ENCODE results near the gene TBX4.
"Not testable (repeated sequence)": the region's sequence is repeated elsewhere in the genome, so short reads cannot be mapped to it uniquely, and the experiment has no call there.

Gene TBX4

GRCh38 chr17:61413661-61414126, 38.5 kb upstream of the TBX4 start:
- no peak for DNase-seq

DNA sequence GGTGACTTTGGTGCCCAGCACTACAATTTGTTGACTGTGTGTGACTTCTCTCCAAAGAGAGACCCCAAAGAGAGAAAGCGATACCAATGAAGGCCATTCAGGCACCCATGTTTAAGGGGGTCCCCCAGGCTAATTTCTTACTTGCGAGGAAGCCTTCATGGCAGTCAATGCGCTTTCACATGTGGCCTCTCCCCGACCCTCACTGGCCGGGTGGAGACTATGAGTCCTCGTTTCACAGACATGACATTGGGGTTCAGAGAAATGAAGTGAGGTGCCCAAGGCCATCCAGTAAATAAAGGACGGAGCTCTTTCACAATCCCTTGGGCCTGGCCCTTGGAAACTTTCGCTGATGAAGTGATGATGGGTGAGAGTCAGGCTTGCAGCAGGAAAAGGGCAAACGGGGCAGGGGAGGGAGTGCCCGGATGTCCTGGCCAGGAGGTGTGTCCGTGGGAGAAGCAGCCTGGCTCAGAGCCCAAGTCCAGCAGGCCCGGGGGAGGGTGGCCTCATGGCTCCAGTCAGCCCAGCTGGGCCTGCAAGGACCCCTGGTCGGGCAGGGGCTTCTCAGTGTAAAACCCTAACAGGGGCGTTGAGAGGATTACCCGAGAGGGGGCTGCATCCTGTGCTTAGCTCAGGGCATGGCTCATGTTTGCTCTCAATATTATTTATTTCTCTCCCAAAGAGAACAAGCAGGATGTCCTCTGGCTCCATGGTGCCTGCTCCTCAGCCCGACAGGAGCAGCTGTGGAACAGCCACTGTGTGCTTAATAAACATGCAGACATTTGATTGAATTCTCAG, 37.9 kb upstream of the TBX4 start:
- no peak for DNase-seq

GRCh38 chr17:61414936-61415251, 37.3 kb upstream of the TBX4 start:
- DNase-seq: no peak

- DNase-seq: no peak
Measured at GRCh38 chr17:61415374-61416210, 36.6 kb upstream of the TBX4 start.

- DNase-seq: no peak
Measured at GRCh38 chr17:61416211-61416539, 36.0 kb upstream of the TBX4 start.

- peak; percentile 78 for DNase-seq
Measured at GRCh38 chr17:61416540-61417363, 35.5 kb upstream of the TBX4 start.

- DNase-seq: no peak
Measured at GRCh38 chr17:61418449-61418848, 33.8 kb upstream of the TBX4 start.

DNA sequence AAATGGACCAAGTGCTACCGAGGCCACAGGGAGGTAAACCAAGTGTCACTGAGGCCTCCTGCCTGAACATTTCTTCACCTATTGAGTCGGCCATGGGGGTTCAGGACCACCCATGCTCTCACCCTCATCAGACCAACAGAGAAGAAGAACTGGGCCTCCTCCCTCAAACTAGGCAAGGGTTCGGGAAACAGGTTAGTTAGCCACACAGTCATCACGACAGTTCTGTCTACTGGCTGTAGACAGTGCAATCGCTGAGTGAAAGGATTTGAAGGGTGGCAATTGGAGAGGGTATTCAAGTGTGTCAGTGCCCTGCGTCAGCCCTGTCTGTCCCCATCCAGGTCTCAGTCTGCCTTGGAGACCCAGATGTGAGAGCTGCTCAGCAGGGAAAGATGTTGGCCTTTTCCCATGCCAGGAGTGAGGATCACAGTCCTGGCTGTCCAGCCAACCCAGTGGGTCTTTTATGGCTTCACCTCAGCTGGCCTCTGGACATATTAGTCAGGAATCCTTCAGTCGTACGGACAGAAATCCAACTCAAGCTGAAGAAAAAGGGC, 32.7 kb upstream of the TBX4 start:
- no peak for DNase-seq

DNA sequence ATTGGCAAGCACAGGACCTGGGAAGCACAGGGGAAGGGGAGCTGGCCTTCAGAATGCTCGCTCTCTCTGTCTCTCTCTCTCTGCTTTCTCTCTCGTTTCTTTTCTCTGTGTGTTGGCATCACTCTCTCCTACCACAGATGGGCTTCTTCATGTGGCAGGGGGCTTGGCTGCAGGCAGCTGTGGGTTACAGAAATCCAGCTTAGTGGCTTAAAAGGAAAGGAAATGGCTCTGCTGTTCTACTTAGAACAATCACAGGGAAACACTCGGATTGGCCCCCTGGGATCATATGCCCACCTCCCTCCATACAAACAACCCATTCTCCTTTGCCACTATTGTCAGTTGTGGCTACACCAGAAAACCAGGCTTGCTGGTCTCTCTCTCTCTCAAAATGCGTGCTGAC, 32.2 kb upstream of the TBX4 start:
- DNase-seq: no peak

- no peak for DNase-seq
Measured at GRCh38 chr17:61420745-61421398, 31.4 kb upstream of the TBX4 start.

GRCh38 chr17:61421460-61421859, 30.8 kb upstream of the TBX4 start:
- no peak for DNase-seq

DNA sequence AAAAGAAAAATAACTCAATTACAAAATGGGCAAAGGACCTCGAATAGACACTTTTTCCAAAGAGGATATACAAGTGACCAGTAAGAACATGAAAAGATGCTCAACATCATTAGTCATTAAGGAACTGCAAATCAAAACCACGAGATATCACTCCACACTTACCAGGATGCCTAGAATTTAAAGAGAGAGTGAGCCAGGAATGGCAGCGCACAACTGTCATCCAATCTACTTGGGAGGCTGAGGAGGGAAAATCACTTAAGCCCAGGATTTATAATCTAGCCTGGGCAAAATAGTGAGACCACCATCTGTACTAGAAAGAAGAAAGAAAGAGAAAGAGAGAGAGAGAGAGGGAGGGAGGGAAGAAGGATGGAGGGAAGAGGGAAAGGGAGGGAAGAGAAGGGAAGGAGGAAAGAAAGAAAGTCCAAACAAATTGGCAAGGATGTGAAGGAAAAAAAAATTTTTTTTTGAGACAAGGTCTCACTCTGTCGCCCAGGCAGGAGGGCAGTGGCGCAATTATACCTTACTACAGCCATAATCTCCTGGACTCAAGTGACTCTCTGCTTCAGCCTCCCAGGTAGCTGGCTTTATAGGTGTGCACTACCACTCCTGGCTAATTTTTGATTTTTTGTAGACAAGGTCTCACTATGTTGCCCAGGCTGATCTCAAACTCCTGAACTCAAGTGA, 30.0 kb upstream of the TBX4 start:
- DNase-seq: no peak

DNA sequence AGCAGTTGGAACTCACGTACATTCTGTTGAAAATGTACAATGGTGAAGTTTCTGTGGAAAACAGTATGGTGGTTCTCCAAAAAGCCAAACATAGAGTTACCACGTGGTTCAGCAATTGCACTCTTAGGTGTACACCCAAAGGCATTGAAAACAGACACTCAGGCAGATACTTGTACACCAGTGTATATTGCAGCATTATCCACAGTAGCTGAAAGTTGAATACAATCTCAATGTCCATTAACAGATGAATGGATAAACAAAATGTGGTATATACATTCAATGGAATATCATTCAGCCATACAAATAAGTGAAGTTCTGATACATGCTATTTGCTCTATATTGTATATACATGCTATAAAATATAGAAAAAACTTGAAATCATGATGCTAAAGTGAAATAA, 29.4 kb upstream of the TBX4 start:
- no peak for DNase-seq

DNA sequence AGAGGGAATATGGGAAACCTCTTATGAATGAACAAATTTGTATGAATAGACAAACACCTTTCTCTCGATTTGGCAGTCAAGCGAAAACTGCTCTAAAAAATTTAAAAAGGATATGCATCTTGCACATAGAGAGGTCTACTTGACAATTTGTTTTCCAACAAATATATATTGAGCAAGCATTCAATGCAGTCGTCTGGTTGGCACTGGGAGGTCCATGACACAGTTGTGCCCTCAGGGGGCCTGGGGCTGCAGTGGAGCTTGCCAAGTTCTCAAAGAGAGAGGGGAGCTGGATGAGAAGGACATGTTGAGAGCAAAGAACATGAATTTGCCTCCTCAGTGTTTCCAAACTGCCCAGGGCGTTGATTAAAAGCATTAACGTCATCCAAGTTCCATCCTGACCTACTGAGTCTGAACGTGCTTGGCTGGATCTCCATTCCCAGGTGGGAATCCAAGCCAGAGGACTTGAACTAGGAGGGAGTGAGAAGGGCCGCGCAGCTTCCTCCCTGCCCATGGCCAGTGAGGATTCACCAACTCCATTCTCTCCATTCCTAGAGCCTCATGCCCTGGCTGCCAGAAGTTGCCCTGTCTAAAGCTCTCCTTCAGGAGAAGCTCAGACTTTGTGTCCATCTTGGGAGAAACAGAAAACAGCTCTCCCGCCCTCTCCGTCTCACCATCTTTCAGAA, 28.1 kb upstream of the TBX4 start:
- no peak for DNase-seq

DNA sequence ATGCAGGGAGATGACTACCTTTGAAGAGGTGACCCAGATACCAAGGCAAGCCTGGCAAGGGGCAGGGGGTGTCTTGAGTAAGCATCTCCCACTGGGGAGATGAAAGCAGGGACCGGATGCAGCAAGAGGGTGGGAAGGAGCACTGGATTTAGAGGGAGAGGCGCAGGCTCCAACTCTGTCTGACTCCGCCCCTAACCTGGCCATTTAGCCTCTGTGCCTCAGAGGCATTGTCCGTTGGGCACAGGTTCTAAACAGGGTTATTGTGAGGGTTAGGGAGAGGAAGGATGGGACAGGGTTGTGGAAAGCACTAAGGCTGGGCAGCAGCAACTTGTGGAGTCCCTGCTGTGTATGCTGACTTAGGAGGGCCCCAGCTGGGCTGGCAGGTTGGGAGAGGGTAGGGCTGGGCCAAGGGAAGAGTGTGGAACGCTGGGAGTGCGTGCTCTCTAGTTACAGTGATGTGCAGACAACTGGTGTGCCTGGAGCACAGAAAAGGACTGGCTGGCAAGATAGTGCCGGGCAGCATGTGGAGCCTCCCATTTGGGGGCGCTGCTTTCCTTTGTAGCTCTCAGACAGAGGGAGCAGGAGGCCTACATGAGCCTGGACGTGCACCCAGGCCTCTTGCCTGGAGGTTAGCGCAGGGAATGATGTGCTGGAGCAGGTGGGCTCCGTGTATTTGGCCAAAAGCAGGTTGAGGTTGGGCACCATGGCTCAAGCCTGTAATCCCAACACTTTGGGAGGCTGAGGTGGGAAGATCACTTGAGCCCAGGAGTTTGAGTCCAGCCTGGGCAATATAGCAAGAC, 26.3 kb upstream of the TBX4 start:
- no peak for DNase-seq

- no peak for DNase-seq
Measured at GRCh38 chr17:61426482-61427304, 25.5 kb upstream of the TBX4 start.

- DNase-seq: no peak
Measured at GRCh38 chr17:61427567-61427966, 24.7 kb upstream of the TBX4 start.

- no peak for DNase-seq
Measured at GRCh38 chr17:61429274-61429673, 22.9 kb upstream of the TBX4 start.

DNA sequence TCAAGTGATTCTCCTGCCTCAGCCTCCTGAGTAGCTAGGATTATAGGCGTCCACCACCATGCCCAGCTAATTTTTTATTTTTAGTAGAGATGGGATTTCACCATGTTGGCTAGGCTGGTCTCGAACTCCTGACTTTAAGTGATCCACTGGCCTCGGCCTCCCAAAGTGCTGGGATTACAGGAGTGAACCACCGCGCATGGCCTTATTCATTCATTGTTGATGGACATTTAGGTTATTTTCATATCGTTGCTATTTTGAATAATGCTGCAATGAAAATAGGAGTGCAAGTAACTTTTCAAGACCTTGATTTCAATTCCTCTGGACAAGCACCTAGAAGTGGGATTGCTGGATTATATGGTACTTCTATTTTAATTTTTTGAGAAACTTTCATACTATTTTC, 22.4 kb upstream of the TBX4 start:
- DNase-seq: not testable (repeated sequence)

Measured in hematopoietic multipotent progenitor cell treated with erythropoietin and hydrocortisone succinate and interleukin-3 and kit ligand, for 8 days (in vitro differentiated cells).